Gastrocnemius medialis (tissue), 4 donors: Measurements from ENCODE around the gene SHROOM3. TPM values are rescaled to one million over a fixed set of nuclear protein-coding genes. Genes with fewer than 3 reads are reported as not detected.

ENCODE experiments used
- ATAC-seq, 2 donors: fragments of 150-250 bp; one replicate each; pipeline ENCODE4 v1.9.1; 2016
- DNase-seq, 2 donors: peaks; one replicate each; pipeline ENCODE4 v3.0.0-alpha.2; 2019
- H3K27ac ChIP-seq, 4 donors: fragments of 200-600 bp; sonication (generic); 1 replicate in 1 of 4; 2 replicates in 3 of 4; pipeline ENCODE4 v1.5.1; 2016 to 2018; ENCODE audit warnings: mild to moderate bottlenecking in 2 of 4, moderate library complexity in 1 of 4
- H3K27me3 ChIP-seq, 3 donors: fragments of 200-600 bp; sonication (generic) in 2 of 3; 1 replicate in 1 of 3; 2 replicates in 2 of 3; pipeline versions ENCODE4 v1.5.1 to v1.6.0; 2016 to 2019; ENCODE audit warnings: mild to moderate bottlenecking in 1 of 3, moderate library complexity in 1 of 3
- H3K36me3 ChIP-seq, 2 donors: fragments of 200-600 bp; sonication (generic) in 1 of 2; one replicate each; pipeline ENCODE4 v1.5.1; 2017 to 2018
- H3K4me1 ChIP-seq, 2 donors: fragments of 200-600 bp; sonication (generic) in 1 of 2; one replicate each; pipeline ENCODE4 v1.5.1; 2016 to 2017; ENCODE audit warnings: mild to moderate bottlenecking in 2 of 2
- H3K4me3 ChIP-seq, 4 donors: fragments of 200-600 bp; sonication (generic) in 3 of 4; 1 replicate in 1 of 4; 2 replicates in 3 of 4; pipeline ENCODE4 v1.5.1; 2016 to 2019; ENCODE audit warnings: mild to moderate bottlenecking in 2 of 4
- H3K9me3 ChIP-seq, 3 donors: fragments of 200-600 bp; sonication (generic) in 2 of 3; 1 replicate in 1 of 3; 2 replicates in 2 of 3; pipeline ENCODE4 v1.5.1; 2016 to 2019
- POLR2A ChIP-seq, 2 donors: fragments of 450-650 bp; IDR thresholded peaks; one replicate each; pipeline ENCODE4 v1.6.1; 2017; ENCODE audit warnings: antibody characterized with exemption in 2 of 2, mild to moderate bottlenecking in 2 of 2, moderate library complexity in 2 of 2
- in situ Hi-C, 4 donors: fragments of 200-750 bp; cut with MboI; loops; one replicate each; pipeline versions ENCODE4 v1.15.0 to v1.8.0; 2017; ENCODE audit warnings: low sequenced_read_pairs in 4 of 4
- intact Hi-C: fragments of 100-400 bp; cut with DNase I; formaldehyde crosslinking; loops from one replicate; pipeline ENCODE4 v1.15.1; 2023; ENCODE audit warnings: low total_unique reads
- total RNA-seq, 4 donors: library from RNA; depleted of rRNA; stranded (reverse); fragments of >200 nt; gene quantifications; one replicate each; pipeline versions ENCODE4 v1.1.0 to v1.2.3, GENCODE V29; 2016
- TF ChIP-seq, protein P1 (sequence below), 5 experiments: fragments of 450-650 bp in 3 of 5; fragments of 200-600 bp in 2 of 5; sonication (generic) in 2 of 5; IDR thresholded peaks in 4 of 5; conservative IDR thresholded peaks in 1 of 5; 1 replicate in 4 of 5; 2 replicates in 1 of 5; pipeline ENCODE4 v1.5.1; 2016 to 2019; ENCODE audit warnings: antibody characterized with exemption in 5 of 5, mild to moderate bottlenecking in 3 of 5, moderate library complexity in 3 of 5

Gene SHROOM3
- total RNA-seq, 4 donors from 2014 or later = 0.20 to 1.7 (median 0.98) TPM

DNA sequence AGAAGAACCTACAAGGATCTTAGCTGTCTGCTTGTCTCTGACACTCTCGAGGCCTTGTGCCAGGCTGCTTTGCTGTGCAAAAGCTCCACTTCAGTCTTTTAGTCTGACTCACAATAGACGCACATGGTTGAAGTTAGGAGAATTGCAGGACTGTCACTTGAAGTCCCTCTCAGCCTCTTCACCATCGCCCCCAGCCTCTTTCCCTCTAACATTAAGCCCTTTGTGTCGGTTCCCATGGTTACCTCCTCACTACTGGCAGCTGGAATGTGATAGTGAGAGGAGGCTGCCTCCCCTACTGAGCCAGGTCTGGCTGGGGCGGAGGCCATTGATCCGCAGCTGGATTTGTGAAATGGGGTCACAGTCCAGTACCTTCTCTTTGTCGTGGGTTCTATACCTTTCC lies 261.1 kb downstream of the SHROOM3 start:
- no peak overlapping the region for H3K27ac ChIP-seq
- DNase-seq (no peak), ATAC-seq (no peak)
- no peak for TF ChIP-seq POLR2A (IDR thresholded peaks at IDR 0.05)
- TF ChIP-seq, protein P1, sequence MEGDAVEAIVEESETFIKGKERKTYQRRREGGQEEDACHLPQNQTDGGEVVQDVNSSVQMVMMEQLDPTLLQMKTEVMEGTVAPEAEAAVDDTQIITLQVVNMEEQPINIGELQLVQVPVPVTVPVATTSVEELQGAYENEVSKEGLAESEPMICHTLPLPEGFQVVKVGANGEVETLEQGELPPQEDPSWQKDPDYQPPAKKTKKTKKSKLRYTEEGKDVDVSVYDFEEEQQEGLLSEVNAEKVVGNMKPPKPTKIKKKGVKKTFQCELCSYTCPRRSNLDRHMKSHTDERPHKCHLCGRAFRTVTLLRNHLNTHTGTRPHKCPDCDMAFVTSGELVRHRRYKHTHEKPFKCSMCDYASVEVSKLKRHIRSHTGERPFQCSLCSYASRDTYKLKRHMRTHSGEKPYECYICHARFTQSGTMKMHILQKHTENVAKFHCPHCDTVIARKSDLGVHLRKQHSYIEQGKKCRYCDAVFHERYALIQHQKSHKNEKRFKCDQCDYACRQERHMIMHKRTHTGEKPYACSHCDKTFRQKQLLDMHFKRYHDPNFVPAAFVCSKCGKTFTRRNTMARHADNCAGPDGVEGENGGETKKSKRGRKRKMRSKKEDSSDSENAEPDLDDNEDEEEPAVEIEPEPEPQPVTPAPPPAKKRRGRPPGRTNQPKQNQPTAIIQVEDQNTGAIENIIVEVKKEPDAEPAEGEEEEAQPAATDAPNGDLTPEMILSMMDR (IDR thresholded peaks at IDR 0.05 in 4 of 5, conservative IDR thresholded peaks at IDR 0.05 in 1 of 5) = no peak
- peaks cover under 1 to 17% (median 12%) of the 10 kb centered on the region in 3 donors for H3K27me3 ChIP-seq
- no peaks in the 10 kb centered on the region for H3K4me1 ChIP-seq
- H3K36me3 ChIP-seq = no peaks in the 10 kb centered on the region
- no peaks in the 10 kb centered on the region for H3K9me3 ChIP-seq
- no peak overlapping the region for H3K4me3 ChIP-seq
- in situ Hi-C loops (no loop called here), intact Hi-C loops (no loop called here)

DNA sequence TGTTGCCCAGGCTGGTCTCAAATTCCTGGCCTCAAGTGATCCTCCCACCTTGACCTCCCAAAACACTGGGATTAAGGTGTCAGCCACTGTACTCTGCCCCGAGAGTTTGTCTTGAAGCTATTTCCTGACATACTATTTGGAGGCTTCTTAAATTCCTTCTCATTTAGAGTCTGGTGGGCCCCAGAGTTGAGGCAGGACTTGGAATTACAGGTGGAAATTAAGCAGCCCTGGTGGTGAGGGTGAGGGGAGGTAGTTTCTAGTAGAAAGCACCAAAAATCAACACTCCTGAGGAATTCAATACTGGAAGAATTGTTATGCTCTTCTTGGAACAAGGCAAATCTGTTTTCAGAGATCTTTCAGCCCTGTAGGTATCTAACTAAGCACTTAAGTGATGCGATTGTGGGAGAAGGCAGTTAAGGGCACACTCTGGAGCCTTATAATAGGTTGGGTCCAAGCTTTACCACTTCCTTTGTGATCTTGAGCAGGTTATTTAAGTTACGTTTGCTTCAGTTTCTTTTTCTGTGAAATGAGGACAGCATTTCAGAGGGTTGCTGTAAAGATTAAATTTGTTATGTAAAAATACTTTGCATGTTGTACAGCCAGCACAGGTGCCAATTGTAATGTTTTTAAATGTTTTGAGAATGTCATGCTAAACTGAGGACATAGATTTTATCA lies 262.2 kb downstream of the SHROOM3 start:
- Histone ChIP-seq H3K36me3 (no peaks in the 10 kb centered on the region), H3K4me3 (no peak overlapping the region), H3K27ac (no peak overlapping the region), H3K27me3 (peaks cover 0 to 6% (median 4%) of the 10 kb centered on the region in 3 donors), H3K9me3 (no peaks in the 10 kb centered on the region), H3K4me1 (no peaks in the 10 kb centered on the region)
- TF ChIP-seq POLR2A (IDR thresholded peaks at IDR 0.05) = no peak
- TF ChIP-seq, protein P1 (IDR thresholded peaks at IDR 0.05 in 4 of 5, conservative IDR thresholded peaks at IDR 0.05 in 1 of 5) = no peak
- no peak for DNase-seq
- intact Hi-C loops (no loop called here), in situ Hi-C loops (no loop called here)
- ATAC-seq = no peak

DNA sequence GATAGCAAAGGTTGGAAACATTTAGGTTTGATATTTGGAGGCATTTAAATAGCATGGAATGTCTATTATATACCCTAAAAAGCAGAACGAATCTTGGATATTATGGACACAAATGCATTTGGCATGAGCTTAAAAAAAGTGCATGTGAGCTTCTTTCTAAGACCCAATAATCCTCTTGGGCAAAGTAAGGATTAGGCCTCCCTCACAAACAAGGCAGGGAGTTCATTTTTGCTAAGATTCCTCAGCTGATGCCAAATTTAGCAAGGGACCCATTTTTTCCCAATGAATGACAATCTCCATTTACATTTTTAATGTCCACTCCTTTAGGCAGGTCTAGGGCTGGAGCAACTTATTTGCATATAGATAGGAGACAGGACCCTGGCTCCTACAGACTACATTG lies 263.1 kb downstream of the SHROOM3 start:
- no peak overlapping the region for H3K27ac ChIP-seq
- H3K4me3 ChIP-seq = no peak overlapping the region
- no peaks in the 10 kb centered on the region for H3K4me1 ChIP-seq
- intact Hi-C loops = no loop called here
- H3K36me3 ChIP-seq = no peaks in the 10 kb centered on the region
- no peak for DNase-seq
- H3K9me3 ChIP-seq = no peaks in the 10 kb centered on the region
- no peak for TF ChIP-seq POLR2A (IDR thresholded peaks at IDR 0.05)
- TF ChIP-seq, protein P1 (IDR thresholded peaks at IDR 0.05 in 4 of 5, conservative IDR thresholded peaks at IDR 0.05 in 1 of 5) = no peak
- in situ Hi-C loops = no loop called here
- no peaks in the 10 kb centered on the region for H3K27me3 ChIP-seq
- no peak for ATAC-seq

DNA sequence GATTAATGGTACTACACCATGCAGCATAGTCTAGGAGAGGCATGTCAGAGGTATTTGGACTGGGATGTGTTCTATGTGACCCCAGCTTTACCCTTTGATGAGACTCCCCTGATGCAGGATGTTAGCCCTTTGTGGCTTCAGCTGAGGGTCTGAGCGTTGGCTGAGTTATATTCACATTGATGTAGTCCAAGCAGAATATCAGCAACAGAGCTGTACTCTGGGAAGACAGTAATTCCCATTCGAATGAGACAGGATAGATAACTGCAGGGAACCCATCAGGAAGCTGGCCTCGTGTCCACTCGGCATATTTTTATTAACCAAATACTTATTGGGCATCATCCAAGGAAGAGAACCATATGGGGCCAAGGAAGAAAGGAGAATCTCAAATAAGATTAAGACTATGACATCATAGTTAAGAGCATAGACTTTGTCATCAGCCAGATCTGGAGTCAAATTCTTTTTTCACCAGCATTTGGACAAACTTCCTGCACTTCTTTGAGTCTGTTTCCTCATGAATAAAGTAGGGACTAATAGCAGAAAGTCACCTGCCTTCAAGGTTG lies 264.8 kb downstream of the SHROOM3 start:
- Histone ChIP-seq H3K27me3 (no peaks in the 10 kb centered on the region), H3K27ac (no peak overlapping the region), H3K36me3 (no peaks in the 10 kb centered on the region), H3K4me3 (no peak overlapping the region), H3K9me3 (no peaks in the 10 kb centered on the region), H3K4me1 (no peaks in the 10 kb centered on the region)
- in situ Hi-C loops (no loop called here), intact Hi-C loops (no loop called here)
- ATAC-seq (no peak), DNase-seq (no peak)
- TF ChIP-seq, protein P1 (IDR thresholded peaks at IDR 0.05 in 4 of 5, conservative IDR thresholded peaks at IDR 0.05 in 1 of 5) = no peak
- no peak for TF ChIP-seq POLR2A (IDR thresholded peaks at IDR 0.05)
